HepG2 (cell line): ENCODE results near the gene BUD23. TPM values are rescaled to one million over a fixed set of nuclear protein-coding genes. Genes with fewer than 3 reads are reported as not detected.

Experiments used
- CHD2 ChIP-seq: IDR thresholded peaks from 2 replicates; pipeline ENCODE4 v1.6.1; 2011; ENCODE audit warnings: low read depth, low read length, improper control_type of control experiment
- CSRNP2 ChIP-seq: sonication (generic); formaldehyde crosslinking; conservative IDR thresholded peaks from 2 replicates; pipeline ENCODE4 v1.8.0; 2022; ENCODE audit warnings: low read depth, missing genetic modification reagents
- DZIP1 ChIP-seq: sonication (generic); formaldehyde crosslinking; IDR thresholded peaks from 2 replicates; pipeline ENCODE4 v1.5.0; 2020; ENCODE audit warnings: mild to moderate bottlenecking, missing genetic modification reagents
- ETS1 ChIP-seq: sonication (generic); formaldehyde crosslinking; IDR thresholded peaks from 2 replicates; pipeline ENCODE4 v1.4.0; 2020; ENCODE audit warnings: missing genetic modification reagents
- JUN ChIP-seq: sonication (generic); formaldehyde crosslinking; IDR thresholded peaks from 2 replicates; pipeline ENCODE4 v1.4.0; 2020; ENCODE audit warnings: mild to moderate bottlenecking, missing genetic modification reagents
- JUND ChIP-seq: sonication (generic); formaldehyde crosslinking; IDR thresholded peaks from 2 replicates; pipeline ENCODE4 v1.8.0; 2022; ENCODE audit warnings: mild to moderate bottlenecking, missing genetic modification reagents
- PCBP2 ChIP-seq: fragments of 200-400 bp; formaldehyde crosslinking; optimal IDR thresholded peaks from 2 replicates; pipeline ENCODE3; 2018; ENCODE audit warnings: low read length, low read depth; ENCODE audit not compliant: poor library complexity, severe bottlenecking
- POLR2G ChIP-seq: fragments of 200-400 bp; formaldehyde crosslinking; IDR thresholded peaks from 2 replicates; pipeline ENCODE4 v1.6.1; 2018; ENCODE audit warnings: mild to moderate bottlenecking, low read depth, low read length, moderate library complexity
- ZBED4 ChIP-seq: sonication (generic); formaldehyde crosslinking; IDR thresholded peaks from 2 replicates; pipeline ENCODE4 v1.4.0; 2020; ENCODE audit warnings: missing genetic modification reagents, borderline replicate concordance
- ZHX1 ChIP-seq: sonication (generic); formaldehyde crosslinking; IDR thresholded peaks from 2 replicates; pipeline ENCODE4 v1.8.1; 2022; ENCODE audit warnings: low read depth, mild to moderate bottlenecking, missing genetic modification reagents
- ZNF329 ChIP-seq: sonication (generic); formaldehyde crosslinking; IDR thresholded peaks from 2 replicates; pipeline ENCODE4 v1.9.0; 2021; ENCODE audit warnings: low read depth, mild to moderate bottlenecking, missing genetic modification reagents
- ZNF580 ChIP-seq: IDR thresholded peaks from 2 replicates; pipeline ENCODE4 v1.6.1; 2016; ENCODE audit warnings: low read depth, borderline replicate concordance
- ZNF615 ChIP-seq: sonication (generic); formaldehyde crosslinking; IDR thresholded peaks from 2 replicates; pipeline ENCODE4 v1.5.0; 2020; ENCODE audit warnings: mild to moderate bottlenecking, missing genetic modification reagents, borderline replicate concordance
- ZNF747 ChIP-seq: sonication (generic); formaldehyde crosslinking; IDR thresholded peaks from 2 replicates; pipeline ENCODE4 v1.8.1; 2023; ENCODE audit warnings: missing genetic modification reagents, mild to moderate bottlenecking, borderline replicate concordance
- polyA plus RNA-seq, 8 experiments: library from polyadenylated mRNA; depleted of rRNA in 3 of 8; stranded (reverse) in 7 of 8; unstranded in 1 of 8; fragments of >200 nt; fragmentation: Illumina TruSeq in 4 of 8; extraction: Trizol in 4 of 8; gene quantifications; 2 replicates each; pipeline versions ENCODE4 v1.2.1 to v1.2.3, GENCODE V29; 2011 to 2016; ENCODE audit warnings: low read depth in 4 of 8, missing spikeins in 1 of 8, mixed read lengths in 1 of 8; ENCODE audit not compliant: insufficient read depth in 1 of 8
- total RNA-seq, 5 experiments: library from RNA; depleted of rRNA; stranded (reverse); fragments of >200 nt; fragmentation: Illumina TruSeq; extraction: Trizol; gene quantifications; 2 replicates each; pipeline ENCODE4 v1.2.3, GENCODE V29; 2016; ENCODE audit warnings: low read depth in 1 of 5

Gene BUD23
- total and polyA plus RNA-seq, 2 of the 13 experiments (the other 11 are each of a cell fraction or from before 2014, with no cell fraction given) = 47.5 to 54.5 TPM

- TF ChIP-seq ZNF615 (CRISPR knock-in tag) (no peak), ZHX1 (CRISPR knock-in tag) (no peak), JUND (no peak), ZNF329 (CRISPR knock-in tag) (no peak), DZIP1 (no peak; the same call in 1 of the 2 replicates), ZNF747 (CRISPR knock-in tag) (no peak), PCBP2 (no peak), CSRNP2 (CRISPR knock-in tag) (no peak), CHD2 (no peak), POLR2G (peak; percentile 75), JUN (CRISPR knock-in tag) (0 out of 2 replicates have a peak, but pooled peaks have one; percentile 39), ZNF580 (no peak), ZBED4 (CRISPR knock-in tag) (no peak), ETS1 (CRISPR knock-in tag) (no peak)
Observed at GRCh38 chr7:73647725-73648592, 35.4 kb upstream of the BUD23 start (continued).
